Measurements from ENCODE around the gene USP13. TPM values are rescaled to one million over a fixed set of nuclear protein-coding genes. Genes with fewer than 3 reads are reported as not detected.

USP13 gene
- total and polyA plus RNA-seq, 2 of the 4 experiments (the other 2 are of a cell fraction), result 9.2 to 18.1 TPM

DNA sequence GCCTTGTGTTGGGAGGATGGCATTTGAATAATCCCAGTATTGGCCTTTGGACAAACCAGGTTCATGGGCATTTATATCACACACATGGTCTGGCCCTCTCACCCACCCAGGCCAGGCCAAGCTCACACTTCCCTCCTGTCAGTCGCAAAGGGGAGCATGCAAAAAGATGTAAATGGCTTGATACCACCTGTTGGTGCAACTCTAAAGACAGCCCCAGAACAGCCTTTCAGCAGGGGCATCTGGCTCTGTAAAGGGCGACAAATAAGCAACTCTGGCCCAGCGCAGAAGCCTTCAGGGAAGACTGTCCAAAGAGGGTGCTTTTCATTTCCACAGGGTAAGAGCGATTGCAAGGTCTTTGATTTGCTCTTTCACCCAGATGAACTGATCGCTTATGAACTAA, 91.8 kb downstream of the USP13 start:
- Histone ChIP-seq H2AFZ (replicated peaks; ENCODE audit: low read length, poor library complexity) (no peak overlapping the region), H3K4me3 (ENCODE audit: insufficient read depth, low read depth, low read length) (no peak overlapping the region), H3K9me3 (ENCODE audit: control insufficient read depth, insufficient read depth, low read length) (no peaks in the 10 kb centered on the region), H3K14ac (replicated peaks; ENCODE audit: low read depth, low read length) (no peak overlapping the region), H3K36me3 (ENCODE audit: control insufficient read depth, insufficient read depth, low read length) (peaks cover 7% of the 10 kb centered on the region), H3K18ac (ENCODE audit: low read depth, low read length) (no peak overlapping the region), H3K4ac (ENCODE audit: low read depth, low read length) (no peak overlapping the region), H3K9ac (ENCODE audit: low read depth, low read length) (no peak overlapping the region), H3K9me1 (ENCODE audit: insufficient read depth, low read length) (no peaks in the 10 kb centered on the region), H2BK120ac (ENCODE audit: low read depth, low read length) (no peak overlapping the region), H4K5ac (ENCODE audit: low read depth, low read length) (no peak overlapping the region), H4K91ac (ENCODE audit: insufficient read depth, low read depth, low read length) (no peak overlapping the region), H2AK5ac (ENCODE audit: low read depth, low read length) (no peak overlapping the region), H3K4me1 (ENCODE audit: control insufficient read depth, insufficient read depth, low read length) (peaks cover 1% of the 10 kb centered on the region; the same call in 1 of the 2 replicates), H2AK9ac (replicated peaks; ENCODE audit: low read depth, low read length, poor library complexity) (no peak overlapping the region), H3K23ac (ENCODE audit: low read depth, low read length) (no peak overlapping the region), H3K56ac (ENCODE audit: extremely low read depth, insufficient read depth, low read length) (no peak overlapping the region), H3K79me1 (ENCODE audit: low read depth in 1 of 2, low read length in 2 of 2) (peaks cover 0 to 6% of the 10 kb centered on the region in 2 experiments; a peak in 2 of 4 replicates), H4K20me1 (ENCODE audit: insufficient read depth, low read length) (no peaks in the 10 kb centered on the region), H2BK15ac (ENCODE audit: low read depth, low read length) (no peak overlapping the region), H3K27ac (ENCODE audit: insufficient read depth, low read length) (no peak overlapping the region), H4K8ac (ENCODE audit: low read depth in 2 of 2, low read length in 2 of 2) (no peak overlapping the region), H3K4me2 (ENCODE audit: low read depth, low read length) (no peak overlapping the region), H2BK5ac (ENCODE audit: low read depth, low read length, poor library complexity, severe bottlenecking) (no peak overlapping the region), H3K27me3 (ENCODE audit: control insufficient read depth, insufficient read depth, low read length) (no peaks in the 10 kb centered on the region), H2BK20ac (ENCODE audit: low read depth, low read length) (no peak overlapping the region)
- ChIA-PET POLR2A (ENCODE audit: unreplicated experiment) (no interaction called here), CTCF (no interaction called here)
- no TSS peak for BruUV-seq (replicated peaks)
- ATAC-seq (ENCODE audit: low read depth) (no peak), DNase-seq (no peak)
- intact Hi-C loops (cut with micrococcal nuclease) (no loop called here), in situ Hi-C loops (cut with MboI; ENCODE audit: low sequenced_read_pairs) (no loop called here), dilution Hi-C loops (cut with HindIII; ENCODE audit: low sequenced_read_pairs, unreplicated experiment) (no loop called here)
- WGBS, 2 experiments (ENCODE audit: extremely low coverage in 2 of 2, insufficient read length in 1 of 2), result 100% methylated on average over 4 of the region's 5 CpGs; no CpG with 5 or more reads in 1 of the 2 experiments
- TF ChIP-seq FOS (IDR thresholded peaks at IDR 0.05; ENCODE audit: low read depth, low read length), result no peak
- no peak for TF ChIP-seq BHLHE40 (IDR thresholded peaks at IDR 0.05; ENCODE audit: low read depth, low read length)
